Measurements from ENCODE around the gene SNHG17.
"Not testable (repeated sequence)": the region's sequence is repeated elsewhere in the genome, so short reads cannot be mapped to it uniquely, and the experiment has no call there.

SNHG17 gene

GRCh38 chr20:38402089-38402488 is 33.0 kb downstream of the SNHG17 start:
- ChIA-PET POLR2A (no interaction called here), CTCF (no interaction called here)
- H3K4me1 ChIP-seq (ENCODE audit: control extremely low read depth in 1 of 4, control insufficient read depth in 4 of 4, insufficient read depth in 4 of 4, low read length in 3 of 4) = no peaks in the 10 kb centered on the region
- no peak for DNase-seq
- WGBS (ENCODE audit: insufficient coverage) = 100% methylated on average over 5 of the region's 5 CpGs
- H3K27ac ChIP-seq (ENCODE audit: insufficient read depth in 1 of 2, low read depth in 1 of 2, low read length in 2 of 2, poor library complexity in 1 of 2, severe bottlenecking in 2 of 2) = no peak overlapping the region
- no peak overlapping the region for H3K4me3 ChIP-seq (ENCODE audit: control insufficient read depth in 1 of 7, extremely low read depth in 1 of 7, insufficient read depth in 4 of 7, low read depth in 2 of 7, low read length in 6 of 7)
- peaks cover 0 to 3% (median 0%) of the 10 kb centered on the region in 4 experiments for H3K36me3 ChIP-seq (ENCODE audit: control insufficient read depth in 4 of 4, insufficient read depth in 4 of 4, low read length in 3 of 4)
- no peaks in the 10 kb centered on the region for H3K27me3 ChIP-seq (replicated peaks in 2 of 5; ENCODE audit: control insufficient read depth in 4 of 5, insufficient read depth in 5 of 5, low read length in 4 of 5)
- no peaks in the 10 kb centered on the region for H3K9me3 ChIP-seq (ENCODE audit: control extremely low read depth in 1 of 5, control insufficient read depth in 4 of 5, insufficient read depth in 2 of 5, low read depth in 1 of 5, low read length in 4 of 5)

- POLR2A ChIA-PET; H3K9me3 ChIP-seq (ENCODE audit: control extremely low read depth in 1 of 5, control insufficient read depth in 4 of 5, insufficient read depth in 2 of 5, low read depth in 1 of 5, low read length in 4 of 5); H3K4me3 ChIP-seq (ENCODE audit: control insufficient read depth in 1 of 7, extremely low read depth in 1 of 7, insufficient read depth in 4 of 7, low read depth in 2 of 7, low read length in 6 of 7); DNase-seq; H3K27me3 ChIP-seq (replicated peaks in 2 of 5; ENCODE audit: control insufficient read depth in 4 of 5, insufficient read depth in 5 of 5, low read length in 4 of 5); H3K4me1 ChIP-seq (ENCODE audit: control extremely low read depth in 1 of 4, control insufficient read depth in 4 of 4, insufficient read depth in 4 of 4, low read length in 3 of 4); H3K27ac ChIP-seq (ENCODE audit: insufficient read depth in 1 of 2, low read depth in 1 of 2, low read length in 2 of 2, poor library complexity in 1 of 2, severe bottlenecking in 2 of 2); H3K36me3 ChIP-seq (ENCODE audit: control insufficient read depth in 4 of 4, insufficient read depth in 4 of 4, low read length in 3 of 4); CTCF ChIA-PET: not testable (repeated sequence)
- WGBS (ENCODE audit: insufficient coverage) = no CpG with 5 or more reads among the region's 2 CpGs
Observed at GRCh38 chr20:38395751-38396395, 39.3 kb downstream of the SNHG17 start.

GRCh38 chr20:38395165-38395564 is 40.0 kb downstream of the SNHG17 start:
- ChIA-PET CTCF (interaction anchor here (1.2 kb wide), 1 partner anchor 11 kb away, joined by 3 read pairs; no protein-coding TSS in a partner anchor), POLR2A (no interaction called here)
- DNase-seq = no peak
- Histone ChIP-seq H3K27me3 (replicated peaks in 2 of 5; ENCODE audit: control insufficient read depth in 4 of 5, insufficient read depth in 5 of 5, low read length in 4 of 5) (no peaks in the 10 kb centered on the region), H3K4me1 (ENCODE audit: control extremely low read depth in 1 of 4, control insufficient read depth in 4 of 4, insufficient read depth in 4 of 4, low read length in 3 of 4) (peaks cover 0 to 4% (median 0%) of the 10 kb centered on the region in 4 experiments), H3K36me3 (ENCODE audit: control insufficient read depth in 4 of 4, insufficient read depth in 4 of 4, low read length in 3 of 4) (no peaks in the 10 kb centered on the region), H3K4me3 (ENCODE audit: control insufficient read depth in 1 of 7, extremely low read depth in 1 of 7, insufficient read depth in 4 of 7, low read depth in 2 of 7, low read length in 6 of 7) (no peak overlapping the region), H3K27ac (ENCODE audit: insufficient read depth in 1 of 2, low read depth in 1 of 2, low read length in 2 of 2, poor library complexity in 1 of 2, severe bottlenecking in 2 of 2) (no peak overlapping the region), H3K9me3 (ENCODE audit: control extremely low read depth in 1 of 5, control insufficient read depth in 4 of 5, insufficient read depth in 2 of 5, low read depth in 1 of 5, low read length in 4 of 5) (no peaks in the 10 kb centered on the region)
- WGBS (ENCODE audit: insufficient coverage) = no CpG with 5 or more reads among the region's 2 CpGs

- Histone ChIP-seq H3K27me3 (replicated peaks in 2 of 5; ENCODE audit: control insufficient read depth in 4 of 5, insufficient read depth in 5 of 5, low read length in 4 of 5) (no peaks in the 10 kb centered on the region), H3K4me3 (ENCODE audit: control insufficient read depth in 1 of 7, extremely low read depth in 1 of 7, insufficient read depth in 4 of 7, low read depth in 2 of 7, low read length in 6 of 7) (no peak overlapping the region), H3K9me3 (ENCODE audit: control extremely low read depth in 1 of 5, control insufficient read depth in 4 of 5, insufficient read depth in 2 of 5, low read depth in 1 of 5, low read length in 4 of 5) (no peaks in the 10 kb centered on the region), H3K4me1 (ENCODE audit: control extremely low read depth in 1 of 4, control insufficient read depth in 4 of 4, insufficient read depth in 4 of 4, low read length in 3 of 4) (peaks cover 0 to 4% (median 0%) of the 10 kb centered on the region in 4 experiments), H3K27ac (ENCODE audit: insufficient read depth in 1 of 2, low read depth in 1 of 2, low read length in 2 of 2, poor library complexity in 1 of 2, severe bottlenecking in 2 of 2) (no peak overlapping the region), H3K36me3 (ENCODE audit: control insufficient read depth in 4 of 4, insufficient read depth in 4 of 4, low read length in 3 of 4) (no peaks in the 10 kb centered on the region)
- no peak for DNase-seq
- 97% methylated on average over 3 of the region's 5 CpGs for WGBS (ENCODE audit: insufficient coverage)
- ChIA-PET POLR2A (no interaction called here), CTCF (interaction anchor here (1.2 kb wide), 1 partner anchor 8 kb away, joined by 5 read pairs; no protein-coding TSS in a partner anchor)
Observed at GRCh38 chr20:38393259-38393658, 41.9 kb downstream of the SNHG17 start.

GRCh38 chr20:38392356-38392755 is 42.8 kb downstream of the SNHG17 start:
- no peaks in the 10 kb centered on the region for H3K27me3 ChIP-seq (replicated peaks in 2 of 5; ENCODE audit: control insufficient read depth in 4 of 5, insufficient read depth in 5 of 5, low read length in 4 of 5)
- no peaks in the 10 kb centered on the region for H3K36me3 ChIP-seq (ENCODE audit: control insufficient read depth in 4 of 4, insufficient read depth in 4 of 4, low read length in 3 of 4)
- H3K9me3 ChIP-seq (ENCODE audit: control extremely low read depth in 1 of 5, control insufficient read depth in 4 of 5, insufficient read depth in 2 of 5, low read depth in 1 of 5, low read length in 4 of 5) = no peaks in the 10 kb centered on the region
- H3K27ac ChIP-seq (ENCODE audit: insufficient read depth in 1 of 2, low read depth in 1 of 2, low read length in 2 of 2, poor library complexity in 1 of 2, severe bottlenecking in 2 of 2) = no peak overlapping the region
- DNase-seq = no peak
- peaks cover 0 to 4% (median 0%) of the 10 kb centered on the region in 4 experiments for H3K4me1 ChIP-seq (ENCODE audit: control extremely low read depth in 1 of 4, control insufficient read depth in 4 of 4, insufficient read depth in 4 of 4, low read length in 3 of 4)
- WGBS (ENCODE audit: insufficient coverage) = 84% methylated on average over 2 of the region's 3 CpGs
- ChIA-PET CTCF (interaction anchor here (1.2 kb wide), 1 partner anchor 9 kb away, joined by 5 read pairs; no protein-coding TSS in a partner anchor), POLR2A (no interaction called here)
- H3K4me3 ChIP-seq (ENCODE audit: control insufficient read depth in 1 of 7, extremely low read depth in 1 of 7, insufficient read depth in 4 of 7, low read depth in 2 of 7, low read length in 6 of 7) = no peak overlapping the region

- Histone ChIP-seq H3K36me3 (ENCODE audit: control insufficient read depth in 4 of 4, insufficient read depth in 4 of 4, low read length in 3 of 4) (no peaks in the 10 kb centered on the region), H3K4me3 (ENCODE audit: control insufficient read depth in 1 of 7, extremely low read depth in 1 of 7, insufficient read depth in 4 of 7, low read depth in 2 of 7, low read length in 6 of 7) (no peak overlapping the region), H3K27ac (ENCODE audit: insufficient read depth in 1 of 2, low read depth in 1 of 2, low read length in 2 of 2, poor library complexity in 1 of 2, severe bottlenecking in 2 of 2) (no peak overlapping the region), H3K4me1 (ENCODE audit: control extremely low read depth in 1 of 4, control insufficient read depth in 4 of 4, insufficient read depth in 4 of 4, low read length in 3 of 4) (no peaks in the 10 kb centered on the region), H3K9me3 (ENCODE audit: control extremely low read depth in 1 of 5, control insufficient read depth in 4 of 5, insufficient read depth in 2 of 5, low read depth in 1 of 5, low read length in 4 of 5) (peaks cover 0 to 2% (median 0%) of the 10 kb centered on the region in 5 experiments), H3K27me3 (replicated peaks in 2 of 5; ENCODE audit: control insufficient read depth in 4 of 5, insufficient read depth in 5 of 5, low read length in 4 of 5) (peaks cover 0 to 2% (median 0%) of the 10 kb centered on the region in 5 experiments)
- CTCF ChIA-PET = interaction anchor here (1.5 kb wide), 1 partner anchor 21 kb away, joined by 4 read pairs; no protein-coding TSS in a partner anchor
- POLR2A ChIA-PET = no interaction called here
- WGBS (ENCODE audit: insufficient coverage) = 89% methylated on average over 3 of the region's 4 CpGs
- DNase-seq = no peak
Observed at GRCh38 chr20:38387953-38388352, 47.2 kb downstream of the SNHG17 start.

- 100% methylated on average over 1 of the region's 2 CpGs for WGBS (ENCODE audit: insufficient coverage)
- Histone ChIP-seq H3K27ac (ENCODE audit: insufficient read depth in 1 of 2, low read depth in 1 of 2, low read length in 2 of 2, poor library complexity in 1 of 2, severe bottlenecking in 2 of 2) (no peak overlapping the region), H3K36me3 (ENCODE audit: control insufficient read depth in 4 of 4, insufficient read depth in 4 of 4, low read length in 3 of 4) (no peaks in the 10 kb centered on the region), H3K4me3 (ENCODE audit: control insufficient read depth in 1 of 7, extremely low read depth in 1 of 7, insufficient read depth in 4 of 7, low read depth in 2 of 7, low read length in 6 of 7) (no peak overlapping the region), H3K9me3 (ENCODE audit: control extremely low read depth in 1 of 5, control insufficient read depth in 4 of 5, insufficient read depth in 2 of 5, low read depth in 1 of 5, low read length in 4 of 5) (peaks cover 0 to 3% (median 0%) of the 10 kb centered on the region in 5 experiments), H3K27me3 (replicated peaks in 2 of 5; ENCODE audit: control insufficient read depth in 4 of 5, insufficient read depth in 5 of 5, low read length in 4 of 5) (peaks cover 0 to 2% (median 0%) of the 10 kb centered on the region in 5 experiments), H3K4me1 (ENCODE audit: control extremely low read depth in 1 of 4, control insufficient read depth in 4 of 4, insufficient read depth in 4 of 4, low read length in 3 of 4) (no peaks in the 10 kb centered on the region)
- no peak for DNase-seq
- CTCF ChIA-PET = interaction anchor here (1.5 kb wide), 1 partner anchor 22 kb away, joined by 4 read pairs; no protein-coding TSS in a partner anchor
- POLR2A ChIA-PET = no interaction called here
Observed at GRCh38 chr20:38386851-38387250, 48.3 kb downstream of the SNHG17 start.
